OCI-LY3 (cell line): ENCODE measurements around the gene PAM.

ENCODE experiments used
- CTCF ChIP-seq: fragments of 200-600, 300-600 bp; sonication (generic); IDR thresholded peaks from 2 replicates; pipeline ENCODE4 v1.5.1; 2014; ENCODE audit warnings: antibody characterized with exemption, low read length, low read depth
- EZH2phosphoT487 ChIP-seq: fragments of 200-600 bp; shearing (Covaris generic); IDR thresholded peaks from 2 replicates; pipeline ENCODE4 v1.6.1; 2018; ENCODE audit warnings: antibody characterized with exemption, mixed run types, low read depth

GRCh38 chr5:102830241-102830640 lies 75.1 kb downstream of the PAM start:
- TF ChIP-seq CTCF (no peak), EZH2phosphoT487 (no peak)
